GM23248 (cell line): ENCODE measurements around the gene GJC2. TPM values are rescaled to one million over a fixed set of nuclear protein-coding genes. Genes with fewer than 3 reads are reported as not detected.

Source experiments
- DNase-seq: peaks from one replicate; pipeline ENCODE4 v3.0.0-alpha.2; 2015
- H2AFZ ChIP-seq: fragments of 200-600 bp; sonication (generic); 2 replicates; pipeline ENCODE4 v1.6.1; 2016; ENCODE audit warnings: antibody characterized with exemption
- H3F3A ChIP-seq: fragments of 200-600 bp; sonication (generic); 2 replicates; pipeline ENCODE4 v1.6.1; 2016; ENCODE audit warnings: mild to moderate bottlenecking, antibody characterized with exemption, mixed run types; ENCODE audit not compliant: insufficient read depth
- H3K27ac ChIP-seq: fragments of 200-600 bp; sonication (generic); 2 replicates; pipeline ENCODE4 v1.5.1; 2016; ENCODE audit warnings: mild to moderate bottlenecking
- H3K27me3 ChIP-seq: fragments of 200-600 bp; sonication (generic); replicated peaks from 2 replicates; pipeline ENCODE4 v1.6.1; 2016; ENCODE audit warnings: mild to moderate bottlenecking; ENCODE audit not compliant: insufficient read depth
- H3K36me3 ChIP-seq: fragments of 200-600 bp; sonication (generic); 2 replicates; pipeline ENCODE4 v1.6.1; 2016; ENCODE audit warnings: low read depth, mild to moderate bottlenecking
- H3K4me1 ChIP-seq: fragments of 200-600 bp; sonication (generic); 2 replicates; pipeline ENCODE4 v1.6.1; 2016; ENCODE audit warnings: mild to moderate bottlenecking; ENCODE audit not compliant: insufficient read depth
- H3K4me2 ChIP-seq: fragments of 200-600 bp; sonication (generic); one replicate; pipeline ENCODE4 v1.6.1; 2016; ENCODE audit warnings: mild to moderate bottlenecking; ENCODE audit not compliant: unreplicated experiment
- H3K4me3 ChIP-seq: fragments of 200-600 bp; sonication (generic); 2 replicates; pipeline ENCODE4 v1.5.1; 2016; ENCODE audit warnings: mild to moderate bottlenecking
- H3K79me2 ChIP-seq: fragments of 200-600 bp; sonication (generic); 2 replicates; pipeline ENCODE4 v1.6.1; 2016; ENCODE audit warnings: mild to moderate bottlenecking; ENCODE audit not compliant: insufficient read depth
- H3K9ac ChIP-seq: fragments of 200-600 bp; sonication (generic); 2 replicates; pipeline ENCODE4 v1.6.1; 2016; ENCODE audit warnings: mild to moderate bottlenecking
- H3K9me2 ChIP-seq: fragments of 200-600 bp; sonication (generic); 2 replicates; pipeline ENCODE4 v1.6.1; 2016; ENCODE audit warnings: mixed run types, mild to moderate bottlenecking, moderate library complexity; ENCODE audit not compliant: insufficient read depth
- H3K9me3 ChIP-seq: fragments of 200-600 bp; sonication (generic); one replicate; pipeline ENCODE4 v1.6.1; 2017; ENCODE audit warnings: low read depth
- H4K20me1 ChIP-seq: fragments of 200-600 bp; sonication (generic); 2 replicates; pipeline ENCODE4 v1.6.0; 2016; ENCODE audit not compliant: insufficient read depth
- EZH2 ChIP-seq: fragments of 200-600 bp; sonication (generic); IDR thresholded peaks from 2 replicates; pipeline ENCODE4 v1.6.1; 2018; ENCODE audit warnings: antibody characterized with exemption, mild to moderate bottlenecking; ENCODE audit not compliant: insufficient read depth, poor library complexity, severe bottlenecking
- EZH2phosphoT487 ChIP-seq: fragments of 200-600 bp; sonication (generic); IDR thresholded peaks from 2 replicates; pipeline ENCODE4 v1.6.1; 2018; ENCODE audit warnings: antibody characterized with exemption, moderate library complexity, mild to moderate bottlenecking, low read depth; ENCODE audit not compliant: insufficient read depth
- WGBS, 2 experiments: methylation state at CpG; one replicate each; pipeline ENCODE4 v1.1.6; 2015 to 2017; ENCODE audit warnings: low lambda C conversion rate in 2 of 2, low coverage in 1 of 2; ENCODE audit errors: missing lambda C conversion rate in 2 of 2; 5-methylcytosine and 5-hydroxymethylcytosine counted together
- in situ Hi-C: fragments of 300-500 bp; cut with MboI; formaldehyde crosslinking; loops from 2 replicates; pipeline ENCODE4 v1.15.0; 2020
- polyA plus RNA-seq: library from polyadenylated mRNA; unstranded; fragments of >200 nt; fragmentation: Nextera tagmentation; extraction: Ambion mirVana; gene quantifications from 2 replicates; pipeline ENCODE4 v1.2.1, GENCODE V29; 2016
- total RNA-seq: library from RNA; depleted of rRNA; stranded (reverse); fragments of >200 nt; shearing (Covaris generic); gene quantifications from 2 replicates; pipeline ENCODE4 v1.2.3, GENCODE V29; 2014

Gene GJC2
- total and polyA plus RNA-seq, 2 experiments from 2014 or later = 0.08 to 0.54 TPM

DNA sequence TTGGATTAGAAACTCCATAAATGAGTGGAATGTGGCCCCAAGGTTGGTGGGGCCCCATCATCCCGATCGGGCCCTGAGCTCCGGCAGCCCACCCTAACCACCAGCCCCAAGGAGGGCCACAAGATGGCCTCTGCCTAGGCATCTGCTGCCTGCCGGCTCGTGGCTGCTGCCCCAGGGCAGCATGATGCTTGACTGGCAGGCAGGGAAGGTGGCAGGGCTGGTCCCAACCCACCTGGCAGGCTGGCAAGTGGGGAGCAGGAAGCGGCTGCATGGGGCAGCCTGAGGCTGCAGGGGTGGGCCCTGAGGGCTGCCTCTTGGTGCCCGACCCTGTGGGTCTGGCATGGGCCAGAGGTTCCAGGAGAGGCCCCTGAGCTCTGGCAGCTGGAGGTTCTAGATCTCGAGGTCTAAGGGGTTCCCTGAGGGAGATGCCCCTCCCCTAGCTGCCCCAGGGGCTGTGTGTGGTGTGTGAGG is 760 bp upstream of the GJC2 start:
- Histone ChIP-seq H2AFZ (no peak overlapping the region), H3K9me2 (no peaks in the 10 kb centered on the region), H3K79me2 (peaks cover 62% of the 10 kb centered on the region), H3K27ac (no peak overlapping the region), H3K4me3 (no peak overlapping the region), H3K9me3 (no peaks in the 10 kb centered on the region), H4K20me1 (peaks cover 8% of the 10 kb centered on the region; the same call in 1 of the 2 replicates), H3K4me2 (peak overlapping the region; percentile 23), H3K9ac (peak overlapping the region; percentile 38), H3K4me1 (peaks cover 23% of the 10 kb centered on the region), H3K36me3 (no peaks in the 10 kb centered on the region), H3K27me3 (no peaks in the 10 kb centered on the region), H3F3A (no peaks in the 10 kb centered on the region; the same call in 1 of the 2 replicates)
- TF ChIP-seq EZH2phosphoT487 = no peak
- WGBS, 2 experiments = 74 to 82% methylated on average over 8 of the region's 8 CpGs
- DNase-seq = no peak
- in situ Hi-C loops = no loop called here

DNA sequence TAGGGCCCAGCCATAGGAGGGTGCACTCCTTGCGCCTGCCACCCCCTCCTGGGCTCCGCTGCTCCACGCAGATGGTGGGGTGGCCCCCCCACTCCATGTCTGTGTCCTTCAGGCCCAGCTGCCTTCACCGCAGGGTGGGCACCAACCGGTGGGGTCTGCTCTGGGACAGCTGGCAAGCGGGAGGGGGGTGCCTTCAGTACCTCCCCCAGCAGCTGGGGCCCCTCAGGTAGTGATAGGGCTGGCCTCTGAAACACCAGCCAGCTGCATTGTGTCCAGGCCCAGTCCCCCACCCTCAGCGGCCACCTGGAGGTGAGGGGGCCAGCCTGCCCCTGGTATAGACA is 360 bp downstream of the GJC2 start:
- in situ Hi-C loops = no loop called here
- Histone ChIP-seq H4K20me1 (0 out of 2 replicates have a peak, but pooled peaks cover 4% of the 10 kb centered on the region), H3K9me2 (no peaks in the 10 kb centered on the region), H3K36me3 (no peaks in the 10 kb centered on the region), H3K4me2 (peak overlapping the region; percentile 14), H3K9ac (peak overlapping the region; percentile 38; the same call in 1 of the 2 replicates), H3K79me2 (peaks cover 51% of the 10 kb centered on the region), H3K27me3 (no peaks in the 10 kb centered on the region), H3K4me1 (peaks cover 23% of the 10 kb centered on the region), H2AFZ (no peak overlapping the region), H3K4me3 (no peak overlapping the region), H3F3A (no peaks in the 10 kb centered on the region; the same call in 1 of the 2 replicates), H3K27ac (peak overlapping the region; percentile 46), H3K9me3 (no peaks in the 10 kb centered on the region)
- TF ChIP-seq EZH2 = no peak
- TF ChIP-seq EZH2phosphoT487 = no peak
- 70 to 76% methylated on average over 6 to 7 of the region's 7 CpGs for WGBS, 2 experiments
- DNase-seq = no peak

DNA sequence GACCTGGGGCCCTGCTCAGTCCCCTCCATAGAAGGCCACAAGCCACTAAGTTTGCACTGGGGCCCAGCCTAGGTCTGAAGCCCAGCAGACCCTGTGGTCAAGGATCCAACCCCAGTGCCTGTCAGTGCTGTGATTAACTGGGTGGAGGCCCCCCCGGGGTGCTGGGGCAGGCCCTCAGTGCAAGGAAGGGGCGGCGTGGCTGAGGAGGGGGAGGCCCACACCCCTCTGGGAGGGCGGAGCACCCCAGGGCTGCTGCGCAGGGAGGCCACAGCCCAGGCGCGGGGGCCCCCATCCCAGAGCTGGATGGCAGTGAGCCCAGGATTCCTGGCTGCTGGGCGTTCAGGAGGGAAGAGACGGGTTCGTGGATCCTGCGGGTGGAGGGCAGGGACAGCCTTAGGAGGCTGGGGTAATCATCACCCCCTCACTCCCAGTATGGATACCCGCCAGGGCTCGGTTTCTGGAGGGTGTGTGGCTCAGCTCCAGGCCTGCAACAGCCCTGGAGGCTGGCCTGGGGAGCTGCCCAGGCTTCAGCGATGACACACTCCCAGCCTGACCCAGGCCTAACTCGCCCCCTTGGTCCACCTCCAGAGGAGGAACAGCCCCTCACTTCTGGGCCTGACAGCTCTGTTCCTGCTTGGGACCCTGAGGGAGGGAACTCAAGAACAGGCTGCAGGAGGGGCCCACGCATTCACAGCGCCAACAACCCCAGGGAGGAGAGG is 890 bp downstream of the GJC2 start:
- H3F3A ChIP-seq = no peaks in the 10 kb centered on the region; the same call in 1 of the 2 replicates
- peak overlapping the region; percentile 46 for H3K27ac ChIP-seq
- no peak for TF ChIP-seq EZH2
- no peak for TF ChIP-seq EZH2phosphoT487
- H3K36me3 ChIP-seq = no peaks in the 10 kb centered on the region
- no peaks in the 10 kb centered on the region for H3K9me2 ChIP-seq
- H3K27me3 ChIP-seq = no peaks in the 10 kb centered on the region
- peak overlapping the region; percentile 38; the same call in 1 of the 2 replicates for H3K9ac ChIP-seq
- peaks cover 45% of the 10 kb centered on the region for H3K79me2 ChIP-seq
- peak overlapping the region; percentile 14 for H3K4me2 ChIP-seq
- no peaks in the 10 kb centered on the region for H4K20me1 ChIP-seq
- H2AFZ ChIP-seq = no peak overlapping the region
- peak; percentile 90 for DNase-seq
- WGBS, 2 experiments = 15 to 20% methylated on average over 13 to 16 of the region's 17 CpGs
- H3K4me3 ChIP-seq = no peak overlapping the region
- H3K4me1 ChIP-seq = peaks cover 23% of the 10 kb centered on the region
- in situ Hi-C loops = no loop called here
- no peaks in the 10 kb centered on the region for H3K9me3 ChIP-seq

DNA sequence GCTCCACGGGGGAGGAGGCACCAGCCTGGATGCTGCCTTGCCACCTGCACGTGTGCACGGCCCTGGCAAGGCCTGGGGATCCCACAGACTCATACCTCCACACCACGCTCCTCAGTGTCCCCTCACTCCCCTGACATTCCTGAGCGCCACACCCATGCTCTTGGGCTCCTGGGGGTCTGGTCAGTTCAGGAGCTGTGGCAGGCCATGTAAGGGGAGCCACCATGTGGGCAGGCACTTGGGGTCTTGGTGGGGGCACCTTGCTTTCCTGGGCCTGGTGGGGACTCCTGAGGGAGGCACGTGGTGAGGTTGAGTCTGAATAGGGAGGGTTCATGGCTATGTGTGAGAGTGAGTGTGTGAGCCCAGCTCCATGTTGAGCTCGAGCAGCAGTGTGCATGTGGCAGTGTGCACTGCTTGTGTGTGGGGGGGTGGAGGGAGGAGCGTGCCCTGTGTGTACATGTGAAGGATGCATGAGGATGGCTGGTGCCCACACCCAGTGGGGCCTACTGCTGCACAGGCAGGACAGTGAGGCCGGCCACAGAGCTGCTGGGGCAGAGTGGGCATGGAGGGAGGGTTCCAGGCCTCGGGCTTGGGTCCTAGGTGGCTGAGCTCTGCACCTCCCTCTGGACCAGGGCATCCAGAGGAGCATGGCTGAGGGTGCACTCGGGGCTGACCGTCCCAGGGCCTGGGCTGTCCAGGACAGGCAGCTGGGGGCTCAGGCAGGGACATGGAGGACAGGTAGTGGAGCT is 1.6 kb downstream of the GJC2 start:
- peaks cover 38% of the 10 kb centered on the region for H3K79me2 ChIP-seq
- DNase-seq = no peak
- no peaks in the 10 kb centered on the region for H4K20me1 ChIP-seq
- no peak overlapping the region for H2AFZ ChIP-seq
- peak overlapping the region; percentile 30; the same call in 1 of the 2 replicates for H3K9ac ChIP-seq
- H3F3A ChIP-seq = no peaks in the 10 kb centered on the region; the same call in 1 of the 2 replicates
- no peaks in the 10 kb centered on the region for H3K36me3 ChIP-seq
- H3K27me3 ChIP-seq = no peaks in the 10 kb centered on the region
- H3K4me3 ChIP-seq = no peak overlapping the region
- no peak for TF ChIP-seq EZH2
- no peak for TF ChIP-seq EZH2phosphoT487
- H3K9me3 ChIP-seq = no peaks in the 10 kb centered on the region
- peaks cover 23% of the 10 kb centered on the region for H3K4me1 ChIP-seq
- no peaks in the 10 kb centered on the region for H3K9me2 ChIP-seq
- WGBS, 2 experiments = 53 to 66% methylated on average over 11 to 12 of the region's 12 CpGs
- no peak overlapping the region for H3K4me2 ChIP-seq
- in situ Hi-C loops = no loop called here
- H3K27ac ChIP-seq = peak overlapping the region; percentile 46
